Measurements from ENCODE around the gene MPP3.
"Not testable (repeated sequence)": the region's sequence is repeated elsewhere in the genome, so short reads cannot be mapped to it uniquely, and the experiment has no call there.

MPP3 gene

GRCh38 chr17:43860927-43861622 lies 28.1 kb upstream of the MPP3 start:
- DNase-seq (ENCODE audit: low spot score): no peak
- FAIRE-seq: no peak

- no peak for FAIRE-seq
- no peak for DNase-seq (ENCODE audit: low spot score)
Measured at GRCh38 chr17:43860077-43860725, 27.3 kb upstream of the MPP3 start.

GRCh38 chr17:43857957-43858600 lies 25.1 kb upstream of the MPP3 start:
- FAIRE-seq (no peak), DNase-seq (ENCODE audit: low spot score) (no peak)

- DNase-seq (ENCODE audit: low spot score) (no peak), FAIRE-seq (no peak)
Measured at GRCh38 chr17:43857141-43857540, 24.2 kb upstream of the MPP3 start.

GRCh38 chr17:43856141-43856540 lies 23.2 kb upstream of the MPP3 start:
- FAIRE-seq (no peak), DNase-seq (ENCODE audit: low spot score) (no peak)

GRCh38 chr17:43855061-43855460 lies 22.1 kb upstream of the MPP3 start:
- no peak for FAIRE-seq
- no peak for DNase-seq (ENCODE audit: low spot score)

GRCh38 chr17:43854498-43854897 lies 21.6 kb upstream of the MPP3 start:
- no peak for FAIRE-seq

GRCh38 chr17:43853546-43853945 lies 20.6 kb upstream of the MPP3 start:
- DNase-seq (ENCODE audit: low spot score) (no peak), FAIRE-seq (no peak)

More at GRCh38 chr17:43854498-43854897, 21.6 kb upstream of the MPP3 start:
- no peak for DNase-seq (ENCODE audit: low spot score)

GRCh38 chr17:43852571-43852970 lies 19.6 kb upstream of the MPP3 start:
- FAIRE-seq (no peak), DNase-seq (ENCODE audit: low spot score) (no peak)

- DNase-seq (ENCODE audit: low spot score) (no peak), FAIRE-seq (no peak)
Measured at GRCh38 chr17:43849116-43849515, 16.2 kb upstream of the MPP3 start.

GRCh38 chr17:43848601-43849000 lies 15.7 kb upstream of the MPP3 start:
- FAIRE-seq (no peak), DNase-seq (ENCODE audit: low spot score) (no peak)

GRCh38 chr17:43846963-43847371 lies 14.0 kb upstream of the MPP3 start, which contains the start of gene CD300LG:
TSS of gene CD300LG (plus strand) at chr17:43847176. CDS start at chr17:43847217, 41 bp downstream.
- DNase-seq (ENCODE audit: low spot score) (no peak), FAIRE-seq (no peak)

- DNase-seq (ENCODE audit: low spot score): peak; percentile 50
- FAIRE-seq: no peak
Measured at GRCh38 chr17:43846221-43846712, 13.3 kb upstream of the MPP3 start.

- peak; percentile 30 for FAIRE-seq
Measured at GRCh38 chr17:43845766-43846165, 12.8 kb upstream of the MPP3 start.

GRCh38 chr17:43844241-43844640 lies 11.3 kb upstream of the MPP3 start:
- DNase-seq (ENCODE audit: low spot score) (no peak), FAIRE-seq (no peak)

More at GRCh38 chr17:43845766-43846165, 12.8 kb upstream of the MPP3 start:
- peak; percentile 6 for DNase-seq (ENCODE audit: low spot score)

GRCh38 chr17:43842975-43843325 lies 10.0 kb upstream of the MPP3 start:
- no peak for FAIRE-seq
- no peak for DNase-seq (ENCODE audit: low spot score)

GRCh38 chr17:43842091-43842974 lies 9.4 kb upstream of the MPP3 start:
- DNase-seq (ENCODE audit: low spot score); FAIRE-seq: not testable (repeated sequence)

- no peak for DNase-seq (ENCODE audit: low spot score)
- no peak for FAIRE-seq
Measured at GRCh38 chr17:43841282-43841681, 8.3 kb upstream of the MPP3 start.

- FAIRE-seq (no peak), DNase-seq (ENCODE audit: low spot score) (no peak)
Measured at GRCh38 chr17:43840814-43841213, 7.9 kb upstream of the MPP3 start.

GRCh38 chr17:43839670-43840108 lies 6.7 kb upstream of the MPP3 start:
- peak; percentile 37 for DNase-seq (ENCODE audit: low spot score)
- no peak for FAIRE-seq

GRCh38 chr17:43834106-43834505 lies 1.2 kb upstream of the MPP3 start:
- DNase-seq (ENCODE audit: low spot score): no peak
- FAIRE-seq: no peak
